ENCODE results near the gene GABRB2.

GRCh38 chr5:161286066-161286655 lies 260.4 kb downstream of the GABRB2 start:
- TF ChIP-seq RAD21 (IDR thresholded peaks at IDR 0.05) (no peak), CTCF (IDR thresholded peaks at IDR 0.05; ENCODE audit: low read depth, low read length, missing input control) (no peak), RXRA (IDR thresholded peaks at IDR 0.05) (no peak), ZBTB33 (IDR thresholded peaks at IDR 0.05) (no peak), GABPA (IDR thresholded peaks at IDR 0.05 in 1 of 2, conservative IDR thresholded peaks at IDR 0.05 in 1 of 2) (no peak), YY1 (IDR thresholded peaks at IDR 0.05) (no peak), EGR1 (IDR thresholded peaks at IDR 0.05; ENCODE audit: low read depth in 2 of 2) (no peak), TAF1 (conservative IDR thresholded peaks at IDR 0.05) (no peak), REST (IDR thresholded peaks at IDR 0.05) (no peak), JUND (IDR thresholded peaks at IDR 0.05) (no peak), MAX (IDR thresholded peaks at IDR 0.05) (no peak)

Data from liver (tissue), 3 donors.